ENCODE data around the gene TRRAP. TPM values are rescaled to one million over a fixed set of nuclear protein-coding genes. Genes with fewer than 3 reads are reported as not detected.

Gene TRRAP
- total and polyA plus RNA-seq, 2 experiments from 2014 or later: 14.9 to 58.7 TPM

GRCh38 chr7:98921608-98922372 is 43.5 kb downstream of the TRRAP start:
- no peak overlapping the region for H3K27ac Mint-ChIP-seq
- Histone ChIP-seq H3K4me3 (no peak overlapping the region), H3K36me3 (ENCODE audit: insufficient read depth) (peaks cover 76% of the 10 kb centered on the region), H4K20me1 (replicated peaks; ENCODE audit: insufficient read depth) (peaks cover 13% of the 10 kb centered on the region), H3K9me2 (ENCODE audit: insufficient read depth) (no peaks in the 10 kb centered on the region), H3K4me2 (no peak overlapping the region), H3F3A (replicated peaks; ENCODE audit: low read depth) (no peaks in the 10 kb centered on the region), H3K27ac (ENCODE audit: low read depth) (no peak overlapping the region), H2AFZ (no peak overlapping the region), H3K79me2 (replicated peaks; ENCODE audit: insufficient read depth) (no peaks in the 10 kb centered on the region), H3K4me1 (ENCODE audit: insufficient read depth) (no peaks in the 10 kb centered on the region), H3K27me3 (ENCODE audit: insufficient read depth) (no peaks in the 10 kb centered on the region)
- peak; percentile 74 for ATAC-seq
- no peak overlapping the region for H3K4me3 Mint-ChIP-seq
- peaks cover 8% of the 10 kb centered on the region for H3K27me3 Mint-ChIP-seq (ENCODE audit: insufficient read depth, low read depth, poor library complexity)
- H3K36me3 Mint-ChIP-seq (ENCODE audit: low read depth): peaks cover 87% of the 10 kb centered on the region
- peak; percentile 27 for DNase-seq (ENCODE audit: low spot score)
- no peak for TF ChIP-seq REST (IDR thresholded peaks at IDR 0.05; ENCODE audit: unreplicated experiment)
- no peaks in the 10 kb centered on the region; the same call in 2 of the 3 replicates for H3K4me1 Mint-ChIP-seq
- no peaks in the 10 kb centered on the region for H3K9me3 Mint-ChIP-seq

- no peak for TF ChIP-seq JUNB (IDR thresholded peaks at IDR 0.05; ENCODE audit: unreplicated experiment)
- H3K36me3 Mint-ChIP-seq (ENCODE audit: low read depth): peaks cover 88% of the 10 kb centered on the region
- H3K4me3 Mint-ChIP-seq: no peak overlapping the region; the same call in 2 of the 3 replicates
- H3K27ac ChIP-seq (ENCODE audit: low read depth): no peak overlapping the region
- DNase-seq (ENCODE audit: low spot score) (no peak), ATAC-seq (no peak)
- peaks cover 75% of the 10 kb centered on the region for H3K36me3 ChIP-seq (ENCODE audit: insufficient read depth)
- H3K79me2 ChIP-seq (replicated peaks; ENCODE audit: insufficient read depth): no peaks in the 10 kb centered on the region
- peaks cover 13% of the 10 kb centered on the region for H4K20me1 ChIP-seq (replicated peaks; ENCODE audit: insufficient read depth)
- no peaks in the 10 kb centered on the region for H3F3A ChIP-seq (replicated peaks; ENCODE audit: low read depth)
- peaks cover 8% of the 10 kb centered on the region for H3K27me3 Mint-ChIP-seq (ENCODE audit: insufficient read depth, low read depth, poor library complexity)
- H3K27me3 ChIP-seq (ENCODE audit: insufficient read depth): no peaks in the 10 kb centered on the region
- peak overlapping the region; percentile 78 for H3K27ac Mint-ChIP-seq
- no peaks in the 10 kb centered on the region for H3K9me3 Mint-ChIP-seq
- H3K4me1 Mint-ChIP-seq: no peaks in the 10 kb centered on the region; the same call in 2 of the 3 replicates
- no peak overlapping the region for H2AFZ ChIP-seq
- no peaks in the 10 kb centered on the region for H3K4me1 ChIP-seq (ENCODE audit: insufficient read depth)
- no peak overlapping the region for H3K4me2 ChIP-seq
- H3K9me2 ChIP-seq (ENCODE audit: insufficient read depth): no peaks in the 10 kb centered on the region
- H3K4me3 ChIP-seq: no peak overlapping the region
Observed at GRCh38 chr7:98922392-98923187, 44.3 kb downstream of the TRRAP start.

GRCh38 chr7:98923512-98923911 is 45.2 kb downstream of the TRRAP start:
- no peak overlapping the region for H3K4me3 ChIP-seq
- H3F3A ChIP-seq (replicated peaks; ENCODE audit: low read depth): no peaks in the 10 kb centered on the region
- H3K4me3 Mint-ChIP-seq: no peak overlapping the region
- peaks cover 8% of the 10 kb centered on the region for H3K27me3 Mint-ChIP-seq (ENCODE audit: insufficient read depth, low read depth, poor library complexity)
- no peaks in the 10 kb centered on the region for H3K9me3 Mint-ChIP-seq
- no peak overlapping the region for H3K27ac Mint-ChIP-seq
- no peak overlapping the region for H2AFZ ChIP-seq
- no peaks in the 10 kb centered on the region for H3K27me3 ChIP-seq (ENCODE audit: insufficient read depth)
- H3K79me2 ChIP-seq (replicated peaks; ENCODE audit: insufficient read depth): no peaks in the 10 kb centered on the region
- peaks cover 91% of the 10 kb centered on the region for H3K36me3 Mint-ChIP-seq (ENCODE audit: low read depth)
- H3K4me1 ChIP-seq (ENCODE audit: insufficient read depth): no peaks in the 10 kb centered on the region
- H3K9me2 ChIP-seq (ENCODE audit: insufficient read depth): no peaks in the 10 kb centered on the region
- DNase-seq (ENCODE audit: low spot score): no peak
- H3K4me2 ChIP-seq: no peak overlapping the region
- no peaks in the 10 kb centered on the region; the same call in 2 of the 3 replicates for H3K4me1 Mint-ChIP-seq
- ATAC-seq: no peak
- H3K36me3 ChIP-seq (ENCODE audit: insufficient read depth): peaks cover 75% of the 10 kb centered on the region
- H3K27ac ChIP-seq (ENCODE audit: low read depth): no peak overlapping the region
- peaks cover 20% of the 10 kb centered on the region for H4K20me1 ChIP-seq (replicated peaks; ENCODE audit: insufficient read depth)
- TF ChIP-seq ZNF114 (CRISPR knock-in tag; IDR thresholded peaks at IDR 0.05) (no peak), ETS1 (IDR thresholded peaks at IDR 0.05) (no peak), EZH2phosphoT487 (IDR thresholded peaks at IDR 0.05; ENCODE audit: unreplicated experiment) (no peak), REST (IDR thresholded peaks at IDR 0.05; ENCODE audit: unreplicated experiment) (no peak)

Data from GM23338 (cell line).